WTC11 (cell line): ENCODE results near the gene PDE1C. TPM values are rescaled to one million over a fixed set of nuclear protein-coding genes. Genes with fewer than 3 reads are reported as not detected.

Experiments used
- ATAC-seq: fragments of 200-7000 bp; cut with Tn5 transposase; 2 replicates; pipeline ENCODE4 v1.10.0; 2021; ENCODE audit warnings: mild to moderate bottlenecking, moderate library complexity
- CTCF ChIA-PET: fragments of 300-600 bp; sonication (Branson Sonifier 250); formaldehyde crosslinking; loops from one replicate; lab custom pipeline; 2021; ENCODE audit warnings: antibody characterized with exemption; lab: Charles Lee
- POLR2A ChIA-PET: fragments of 350-600 bp; sonication (Branson Sonifier 250); formaldehyde crosslinking; loops from one replicate; lab custom pipeline; 2021; ENCODE audit warnings: antibody characterized with exemption; lab: Charles Lee
- DNase-seq: peaks from one replicate; pipeline ENCODE4 v3.0.0; 2021; ENCODE audit warnings: low spot score
- H3K27ac Mint-ChIP-seq: 2 replicates; pipeline ENCODE4 v1.8.0; 2021; ENCODE audit warnings: mixed read lengths
- H3K27me3 Mint-ChIP-seq: 2 replicates; pipeline ENCODE4 v1.8.0; 2021; ENCODE audit warnings: low read depth, mild to moderate bottlenecking, moderate library complexity, mixed read lengths
- H3K36me3 Mint-ChIP-seq: 2 replicates; pipeline ENCODE4 v1.8.0; 2021; ENCODE audit warnings: mixed read lengths
- H3K4me1 Mint-ChIP-seq: 2 replicates; pipeline ENCODE4 v1.8.0; 2022; ENCODE audit warnings: mixed read lengths
- H3K4me3 Mint-ChIP-seq: 2 replicates; pipeline ENCODE4 v1.8.0; 2021; ENCODE audit warnings: mild to moderate bottlenecking, moderate library complexity, mixed read lengths
- H3K9me3 Mint-ChIP-seq: 2 replicates; pipeline ENCODE4 v1.8.0; 2021; ENCODE audit warnings: mixed read lengths
- CDX4 ChIP-seq: fragments of 250-450 bp; sonication (Bioruptor Pico); IDR thresholded peaks from 2 replicates; pipeline ENCODE4 v1.9.0; 2021; ENCODE audit warnings: moderate library complexity, mild to moderate bottlenecking, inconsistent platforms, borderline replicate concordance
- ELF4 ChIP-seq: sonication (generic); formaldehyde crosslinking; IDR thresholded peaks from 2 replicates; pipeline ENCODE4 v1.8.1; 2022; ENCODE audit warnings: low read depth, mild to moderate bottlenecking, moderate library complexity, missing genetic modification reagents
- FOXK1 ChIP-seq: sonication (generic); formaldehyde crosslinking; IDR thresholded peaks from 2 replicates; pipeline ENCODE4 v1.8.0; 2022; ENCODE audit warnings: mild to moderate bottlenecking, moderate library complexity, missing genetic modification reagents
- FOXP4 ChIP-seq: sonication (generic); formaldehyde crosslinking; IDR thresholded peaks from 2 replicates; pipeline ENCODE4 v1.8.0; 2022; ENCODE audit warnings: mild to moderate bottlenecking, missing genetic modification reagents
- HMGA2 ChIP-seq: fragments of 250-450 bp; sonication (Bioruptor Pico); IDR thresholded peaks from 2 replicates; pipeline ENCODE4 v1.4.0; 2021; ENCODE audit warnings: mild to moderate bottlenecking, moderate library complexity
- HMGXB4 ChIP-seq: sonication (generic); formaldehyde crosslinking; IDR thresholded peaks from 2 replicates; pipeline ENCODE4 v1.8.1; 2023; ENCODE audit warnings: mild to moderate bottlenecking, moderate library complexity, missing genetic modification reagents
- JAZF1 ChIP-seq: fragments of 250-450 bp; sonication (Bioruptor Pico); IDR thresholded peaks from 2 replicates; pipeline ENCODE4 v1.9.0; 2021; ENCODE audit warnings: moderate library complexity, mild to moderate bottlenecking, inconsistent platforms
- NFE2L1 ChIP-seq: sonication (generic); formaldehyde crosslinking; IDR thresholded peaks from 2 replicates; pipeline ENCODE4 v1.8.1; 2023; ENCODE audit warnings: missing genetic modification reagents
- NFYB ChIP-seq: sonication (generic); formaldehyde crosslinking; conservative IDR thresholded peaks from 2 replicates; pipeline ENCODE4 v1.8.0; 2022; ENCODE audit warnings: low read depth, missing genetic modification reagents
- PRDM15 ChIP-seq: sonication (generic); formaldehyde crosslinking; IDR thresholded peaks from 2 replicates; pipeline ENCODE4 v1.8.0; 2022; ENCODE audit warnings: missing genetic modification reagents
- PRRX2 ChIP-seq: fragments of 250-450 bp; sonication (Bioruptor Pico); IDR thresholded peaks from 2 replicates; pipeline ENCODE4 v1.8.0; 2021; ENCODE audit warnings: mild to moderate bottlenecking
- RELA ChIP-seq: sonication (generic); formaldehyde crosslinking; IDR thresholded peaks from 2 replicates; pipeline ENCODE4 v1.8.1; 2022; ENCODE audit warnings: missing genetic modification reagents, mild to moderate bottlenecking, borderline replicate concordance
- SP1 ChIP-seq: sonication (generic); formaldehyde crosslinking; conservative IDR thresholded peaks from 2 replicates; pipeline ENCODE4 v1.8.1; 2022; ENCODE audit warnings: missing genetic modification reagents
- TP53 ChIP-seq: sonication (generic); formaldehyde crosslinking; IDR thresholded peaks from 2 replicates; pipeline ENCODE4 v1.8.1; 2023; ENCODE audit warnings: mild to moderate bottlenecking, missing genetic modification reagents
- ZBTB43 ChIP-seq: sonication (generic); formaldehyde crosslinking; IDR thresholded peaks from 2 replicates; pipeline ENCODE4 v1.8.1; 2023; ENCODE audit warnings: mild to moderate bottlenecking, missing genetic modification reagents
- ZNF232 ChIP-seq: sonication (generic); formaldehyde crosslinking; IDR thresholded peaks from 2 replicates; pipeline ENCODE4 v1.8.0; 2022; ENCODE audit warnings: mild to moderate bottlenecking, missing genetic modification reagents
- ZNF263 ChIP-seq: sonication (generic); formaldehyde crosslinking; IDR thresholded peaks from 2 replicates; pipeline ENCODE4 v1.8.1; 2022; ENCODE audit warnings: low read depth, mild to moderate bottlenecking, moderate library complexity, missing genetic modification reagents
- ZNF317 ChIP-seq: sonication (generic); formaldehyde crosslinking; IDR thresholded peaks from 2 replicates; pipeline ENCODE4 v1.8.1; 2023; ENCODE audit warnings: low read depth, mild to moderate bottlenecking, moderate library complexity, missing genetic modification reagents, borderline replicate concordance
- total RNA-seq: library from RNA; stranded (reverse); gene quantifications from 3 replicates; pipeline ENCODE4 v1.2.3, GENCODE V29; 2021
- TF ChIP-seq, protein P1 (sequence below): fragments of 250-450 bp; sonication (Bioruptor Pico); conservative IDR thresholded peaks from 2 replicates; pipeline ENCODE4 v1.9.0; 2021; ENCODE audit warnings: mild to moderate bottlenecking

PDE1C gene
- total RNA-seq, 1 experiment from 2014 or later, result 0.55 TPM

GRCh38 chr7:31856337-31856736 is 213.9 kb downstream of the PDE1C start:
- CTCF ChIA-PET, result interaction anchor here (0.6 to 1.3 kb wide), 3 partner anchors 13 to 354 kb away, joined by 3 to 4 read pairs (median 3); no protein-coding TSS in a partner anchor
- no peak overlapping the region for H3K4me3 Mint-ChIP-seq
- TF ChIP-seq SP1 (CRISPR knock-in tag) (no peak), TP53 (CRISPR knock-in tag) (no peak), ELF4 (CRISPR knock-in tag) (no peak), PRDM15 (no peak), CDX4 (CRISPR knock-in tag) (no peak), ZNF232 (CRISPR knock-in tag) (no peak), PRRX2 (CRISPR knock-in tag) (no peak), FOXP4 (CRISPR knock-in tag) (no peak), ZNF263 (no peak), NFE2L1 (CRISPR knock-in tag) (no peak), ZNF317 (CRISPR knock-in tag) (no peak), HMGXB4 (CRISPR knock-in tag) (no peak), FOXK1 (CRISPR knock-in tag) (no peak)
- TF ChIP-seq, protein P1, sequence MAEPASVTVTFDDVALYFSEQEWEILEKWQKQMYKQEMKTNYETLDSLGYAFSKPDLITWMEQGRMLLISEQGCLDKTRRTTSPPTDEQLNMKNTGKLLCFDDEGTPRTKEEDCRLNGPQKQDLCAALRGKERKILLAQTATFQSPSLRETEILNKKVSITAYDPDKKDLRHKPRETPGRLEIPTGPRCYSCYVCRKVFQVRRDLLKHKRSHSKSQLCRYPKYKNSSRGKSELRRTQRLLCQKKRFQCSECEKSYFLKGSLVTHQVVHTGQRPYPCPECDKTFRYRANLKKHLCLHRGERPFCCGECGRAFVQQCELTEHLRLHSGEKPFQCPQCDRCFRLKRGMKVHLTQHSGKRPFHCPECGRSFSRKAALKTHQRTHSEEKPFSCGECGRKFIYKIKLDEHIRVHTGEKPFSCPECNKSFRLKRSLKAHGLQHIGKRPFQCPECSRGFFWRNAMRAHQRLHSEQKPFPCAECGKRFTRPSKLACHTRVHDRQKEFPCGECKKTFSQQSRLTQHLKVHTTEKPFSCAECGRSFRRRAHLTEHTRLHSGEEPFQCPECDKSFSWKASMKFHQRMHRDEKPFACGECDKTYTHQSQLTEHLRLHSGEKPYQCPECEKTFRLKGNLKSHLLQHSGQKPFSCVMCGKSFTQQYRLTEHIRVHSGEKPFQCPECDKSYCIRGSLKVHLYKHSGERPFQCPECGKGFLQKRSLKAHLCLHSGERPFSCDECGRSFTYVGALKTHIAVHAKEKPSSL (CRISPR knock-in tag), result no peak
- ATAC-seq (no peak), DNase-seq (no peak)
- H3K27me3 Mint-ChIP-seq, result peaks cover 64% of the 10 kb centered on the region
- no peaks in the 10 kb centered on the region for H3K9me3 Mint-ChIP-seq
- no peaks in the 10 kb centered on the region for H3K36me3 Mint-ChIP-seq
- POLR2A ChIA-PET, result interaction anchor here (0.6 kb wide), 1 partner anchor 383 kb away, joined by 4 read pairs; no protein-coding TSS in a partner anchor
- peaks cover 5% of the 10 kb centered on the region for H3K4me1 Mint-ChIP-seq
- H3K27ac Mint-ChIP-seq, result no peak overlapping the region

- peaks cover 5% of the 10 kb centered on the region for H3K4me1 Mint-ChIP-seq
- ChIA-PET POLR2A (interaction anchor here (0.6 to 0.7 kb wide), 2 partner anchors 222 to 382 kb away, joined by 4 to 6 read pairs; no protein-coding TSS in a partner anchor), CTCF (interaction anchor here (0.6 to 1.3 kb wide), 3 partner anchors 12 to 355 kb away, joined by 3 to 4 read pairs (median 3); no protein-coding TSS in a partner anchor)
- no peak overlapping the region for H3K27ac Mint-ChIP-seq
- TF ChIP-seq JAZF1, result no peak
- TF ChIP-seq NFYB (CRISPR knock-in tag), result no peak
- no peak for TF ChIP-seq RELA
- TF ChIP-seq HMGA2, result peak; percentile 95
- no peak for TF ChIP-seq ZBTB43
- TF ChIP-seq ZNF317 (CRISPR knock-in tag), result no peak
- H3K36me3 Mint-ChIP-seq, result no peaks in the 10 kb centered on the region
- DNase-seq (no peak), ATAC-seq (no peak)
- H3K4me3 Mint-ChIP-seq, result no peak overlapping the region
- no peaks in the 10 kb centered on the region for H3K9me3 Mint-ChIP-seq
- H3K27me3 Mint-ChIP-seq, result peaks cover 61% of the 10 kb centered on the region
Measured at GRCh38 chr7:31855530-31855929, 214.7 kb downstream of the PDE1C start.
